Prostate gland (tissue), 2 donors: ENCODE measurements around the gene PRIMPOL.
"Not testable (repeated sequence)": the region's sequence is repeated elsewhere in the genome, so short reads cannot be mapped to it uniquely, and the experiment has no call there.

Experiments
- POLR2A ChIP-seq: fragments of 450-650 bp; IDR thresholded peaks from one replicate; pipeline ENCODE4 v1.6.1; 2016; ENCODE audit warnings: antibody characterized with exemption, mild to moderate bottlenecking
- POLR2AphosphoS5 ChIP-seq: sonication (generic); formaldehyde crosslinking; IDR thresholded peaks from one replicate; pipeline ENCODE4 v1.6.1; 2017; ENCODE audit warnings: antibody characterized with exemption
- TF ChIP-seq, protein P1 (sequence below), 4 experiments: fragments of 200-600 bp in 2 of 4; fragments of 450-650 bp in 2 of 4; sonication (generic) in 2 of 4; IDR thresholded peaks; 1 replicate in 3 of 4; 2 replicates in 1 of 4; pipeline ENCODE4 v1.5.1; 2016 to 2019; ENCODE audit warnings: antibody characterized with exemption in 4 of 4, mild to moderate bottlenecking in 2 of 4, moderate library complexity in 2 of 4

- TF ChIP-seq, protein P1, sequence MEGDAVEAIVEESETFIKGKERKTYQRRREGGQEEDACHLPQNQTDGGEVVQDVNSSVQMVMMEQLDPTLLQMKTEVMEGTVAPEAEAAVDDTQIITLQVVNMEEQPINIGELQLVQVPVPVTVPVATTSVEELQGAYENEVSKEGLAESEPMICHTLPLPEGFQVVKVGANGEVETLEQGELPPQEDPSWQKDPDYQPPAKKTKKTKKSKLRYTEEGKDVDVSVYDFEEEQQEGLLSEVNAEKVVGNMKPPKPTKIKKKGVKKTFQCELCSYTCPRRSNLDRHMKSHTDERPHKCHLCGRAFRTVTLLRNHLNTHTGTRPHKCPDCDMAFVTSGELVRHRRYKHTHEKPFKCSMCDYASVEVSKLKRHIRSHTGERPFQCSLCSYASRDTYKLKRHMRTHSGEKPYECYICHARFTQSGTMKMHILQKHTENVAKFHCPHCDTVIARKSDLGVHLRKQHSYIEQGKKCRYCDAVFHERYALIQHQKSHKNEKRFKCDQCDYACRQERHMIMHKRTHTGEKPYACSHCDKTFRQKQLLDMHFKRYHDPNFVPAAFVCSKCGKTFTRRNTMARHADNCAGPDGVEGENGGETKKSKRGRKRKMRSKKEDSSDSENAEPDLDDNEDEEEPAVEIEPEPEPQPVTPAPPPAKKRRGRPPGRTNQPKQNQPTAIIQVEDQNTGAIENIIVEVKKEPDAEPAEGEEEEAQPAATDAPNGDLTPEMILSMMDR (IDR thresholded peaks at IDR 0.05), result not testable (repeated sequence)
- not testable (repeated sequence) for TF ChIP-seq POLR2A, POLR2AphosphoS5
Measured at GRCh38 chr4:184625783-184626596, 23.5 kb upstream of the PRIMPOL start.
